ENCODE measurements around the gene STRADA.

STRADA gene

DNA sequence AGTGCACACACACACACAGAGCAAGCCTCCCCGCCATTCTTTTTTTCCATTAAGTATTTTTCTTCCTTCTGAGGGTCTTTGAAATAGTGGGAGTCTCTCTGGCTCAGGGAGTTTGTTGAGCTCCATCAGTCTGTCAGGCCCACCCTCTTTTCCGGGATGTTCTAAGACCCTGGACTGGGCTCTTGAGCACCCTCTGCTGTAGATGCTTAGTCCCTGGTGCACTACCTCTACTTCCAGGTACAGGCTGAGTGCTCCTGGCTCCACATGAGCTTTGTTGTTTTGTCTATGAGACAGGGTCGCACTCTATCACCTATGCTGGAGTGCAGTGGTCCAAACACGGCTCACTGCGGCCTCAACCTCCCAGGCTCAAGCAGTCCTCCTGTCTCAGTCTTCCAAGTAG, 62.4 kb downstream of the STRADA start:
- DNase-seq (ENCODE audit: low read depth), result no peak
- no peak overlapping the region for H3K4me3 ChIP-seq (ENCODE audit: control insufficient read depth, low read depth, low read length)
- TF ChIP-seq, protein P1, sequence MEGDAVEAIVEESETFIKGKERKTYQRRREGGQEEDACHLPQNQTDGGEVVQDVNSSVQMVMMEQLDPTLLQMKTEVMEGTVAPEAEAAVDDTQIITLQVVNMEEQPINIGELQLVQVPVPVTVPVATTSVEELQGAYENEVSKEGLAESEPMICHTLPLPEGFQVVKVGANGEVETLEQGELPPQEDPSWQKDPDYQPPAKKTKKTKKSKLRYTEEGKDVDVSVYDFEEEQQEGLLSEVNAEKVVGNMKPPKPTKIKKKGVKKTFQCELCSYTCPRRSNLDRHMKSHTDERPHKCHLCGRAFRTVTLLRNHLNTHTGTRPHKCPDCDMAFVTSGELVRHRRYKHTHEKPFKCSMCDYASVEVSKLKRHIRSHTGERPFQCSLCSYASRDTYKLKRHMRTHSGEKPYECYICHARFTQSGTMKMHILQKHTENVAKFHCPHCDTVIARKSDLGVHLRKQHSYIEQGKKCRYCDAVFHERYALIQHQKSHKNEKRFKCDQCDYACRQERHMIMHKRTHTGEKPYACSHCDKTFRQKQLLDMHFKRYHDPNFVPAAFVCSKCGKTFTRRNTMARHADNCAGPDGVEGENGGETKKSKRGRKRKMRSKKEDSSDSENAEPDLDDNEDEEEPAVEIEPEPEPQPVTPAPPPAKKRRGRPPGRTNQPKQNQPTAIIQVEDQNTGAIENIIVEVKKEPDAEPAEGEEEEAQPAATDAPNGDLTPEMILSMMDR (conservative IDR thresholded peaks at IDR 0.05; ENCODE audit: control insufficient read depth, insufficient read depth, low read depth, low read length), result no peak

GRCh38 chr17:63676584-63676983, 65.0 kb downstream of the STRADA start:
- no peak overlapping the region for H3K4me3 ChIP-seq (ENCODE audit: control insufficient read depth, low read depth, low read length)
- DNase-seq (ENCODE audit: low read depth), result no peak
- TF ChIP-seq, protein P1 (conservative IDR thresholded peaks at IDR 0.05; ENCODE audit: control insufficient read depth, insufficient read depth, low read depth, low read length), result no peak

GRCh38 chr17:63675607-63676546, 65.7 kb downstream of the STRADA start:
- H3K4me3 ChIP-seq (ENCODE audit: control insufficient read depth, low read depth, low read length), result no peak overlapping the region
- TF ChIP-seq, protein P1 (conservative IDR thresholded peaks at IDR 0.05; ENCODE audit: control insufficient read depth, insufficient read depth, low read depth, low read length), result no peak
- DNase-seq (ENCODE audit: low read depth), result peak; percentile 72

GRCh38 chr17:63675231-63675606, 66.4 kb downstream of the STRADA start:
- no peak for DNase-seq (ENCODE audit: low read depth)
- no peak overlapping the region for H3K4me3 ChIP-seq (ENCODE audit: control insufficient read depth, low read depth, low read length)
- TF ChIP-seq, protein P1 (conservative IDR thresholded peaks at IDR 0.05; ENCODE audit: control insufficient read depth, insufficient read depth, low read depth, low read length), result no peak

DNA sequence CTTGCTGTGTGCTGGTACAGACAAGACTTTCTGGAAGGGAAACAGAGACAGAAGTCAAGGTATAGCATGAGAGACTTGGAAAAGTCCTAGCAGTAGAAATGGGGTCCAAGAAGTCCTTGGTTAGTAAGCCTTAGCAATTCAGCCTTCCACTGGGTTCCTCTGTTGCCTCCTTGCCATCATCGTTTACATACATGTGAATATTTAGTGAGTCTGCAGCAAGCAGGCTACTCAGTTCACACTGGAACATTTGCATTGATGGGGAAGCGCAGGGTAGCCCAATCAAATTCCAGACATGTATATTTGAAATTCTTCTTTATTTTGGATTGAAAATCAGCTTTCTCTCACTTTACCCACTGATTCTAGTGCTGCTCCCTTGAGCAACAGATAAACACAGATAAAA, 68.7 kb downstream of the STRADA start:
- DNase-seq (ENCODE audit: low read depth), result no peak
- TF ChIP-seq, protein P1 (conservative IDR thresholded peaks at IDR 0.05; ENCODE audit: control insufficient read depth, insufficient read depth, low read depth, low read length), result no peak
- no peak overlapping the region for H3K4me3 ChIP-seq (ENCODE audit: control insufficient read depth, low read depth, low read length)

DNA sequence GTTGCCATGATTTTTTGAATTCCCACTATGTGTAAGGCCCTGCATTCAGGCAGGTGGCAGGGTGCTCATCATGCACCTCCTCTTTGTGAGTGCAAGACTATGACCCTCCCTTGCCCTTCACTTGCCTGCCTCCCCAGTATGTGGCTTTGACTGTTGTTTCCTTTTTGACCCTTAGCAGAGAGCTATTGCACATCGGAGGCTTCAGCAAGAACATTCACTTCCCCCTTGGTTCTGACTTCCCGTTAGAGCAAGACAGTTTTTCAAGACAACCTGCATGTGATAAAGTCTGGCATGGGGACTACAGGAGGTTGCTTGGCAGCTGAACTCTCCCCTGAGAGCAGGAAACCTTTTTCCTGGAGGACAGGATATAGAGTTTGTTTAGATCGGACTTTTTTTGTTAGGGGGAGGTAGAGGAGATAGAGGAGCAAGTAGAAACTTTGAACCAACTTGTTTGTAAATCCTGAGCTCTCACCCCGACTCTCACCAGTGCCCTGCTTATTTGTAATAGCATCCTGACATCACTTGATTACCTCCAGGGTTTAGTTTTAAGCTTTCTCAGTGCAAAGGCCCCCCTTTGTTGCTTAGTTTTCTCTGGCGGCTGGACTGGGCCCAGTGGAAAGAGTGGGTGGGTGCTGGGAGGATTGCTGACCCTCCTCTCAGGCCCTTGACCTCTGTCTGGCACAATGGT, 75.9 kb downstream of the STRADA start:
- DNase-seq (ENCODE audit: low read depth), result no peak
- no peak overlapping the region for H3K4me3 ChIP-seq (ENCODE audit: control insufficient read depth, low read depth, low read length)
- TF ChIP-seq, protein P1 (conservative IDR thresholded peaks at IDR 0.05; ENCODE audit: control insufficient read depth, insufficient read depth, low read depth, low read length), result no peak

Measured in fibroblast of mammary gland (primary cell).